Middle frontal gyrus (tissue), 1 donor: ENCODE data around the gene TEX22.

Experiments
- DNase-seq: peaks from one replicate; pipeline ENCODE4 v3.0.0-alpha.2; 2015; ENCODE audit warnings: low spot score; ENCODE audit errors: extremely low spot score

TEX22 gene

DNA sequence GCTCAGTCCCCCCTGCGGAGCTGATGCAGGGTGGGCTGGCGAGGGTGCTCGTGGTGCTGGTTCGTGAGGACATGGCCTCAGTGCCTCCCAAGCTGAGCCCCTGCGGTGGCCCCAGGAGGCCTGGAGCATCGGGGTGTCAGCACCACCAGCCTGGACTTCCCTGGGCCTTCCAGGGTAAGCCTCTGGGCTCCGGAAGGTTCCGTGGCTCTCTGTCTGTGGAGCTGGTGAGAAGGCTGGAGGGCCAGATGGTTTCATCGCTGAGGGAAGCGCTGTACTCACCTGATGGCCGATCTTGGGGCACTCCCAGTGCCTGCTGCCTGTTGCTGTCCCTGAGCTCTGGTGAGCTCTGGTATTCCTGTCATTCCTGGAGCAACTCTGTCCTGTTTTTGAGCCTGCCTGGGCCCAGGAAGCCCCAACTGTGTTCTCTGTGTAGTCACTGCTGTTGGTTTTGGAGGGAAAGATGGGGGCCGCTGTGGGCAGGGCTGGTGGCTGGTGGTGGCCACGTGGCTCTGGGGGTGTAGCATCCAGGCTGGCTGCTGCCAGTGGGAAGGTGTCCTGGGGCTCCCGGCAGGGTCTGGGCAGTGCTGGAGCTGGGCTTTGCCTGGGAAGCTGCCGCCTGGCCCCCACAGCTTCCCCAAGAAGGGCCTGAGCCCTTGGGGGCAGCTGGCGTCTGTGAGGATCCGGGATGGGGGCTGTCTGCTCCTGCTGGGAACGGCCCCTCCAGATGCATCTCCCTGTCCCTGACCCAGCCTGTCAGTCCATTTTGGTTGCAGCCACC is 39.6 kb downstream of the TEX22 start:
- no peak for DNase-seq

GRCh38 chr14:105439179-105439578 is 40.8 kb downstream of the TEX22 start:
- DNase-seq = no peak

DNA sequence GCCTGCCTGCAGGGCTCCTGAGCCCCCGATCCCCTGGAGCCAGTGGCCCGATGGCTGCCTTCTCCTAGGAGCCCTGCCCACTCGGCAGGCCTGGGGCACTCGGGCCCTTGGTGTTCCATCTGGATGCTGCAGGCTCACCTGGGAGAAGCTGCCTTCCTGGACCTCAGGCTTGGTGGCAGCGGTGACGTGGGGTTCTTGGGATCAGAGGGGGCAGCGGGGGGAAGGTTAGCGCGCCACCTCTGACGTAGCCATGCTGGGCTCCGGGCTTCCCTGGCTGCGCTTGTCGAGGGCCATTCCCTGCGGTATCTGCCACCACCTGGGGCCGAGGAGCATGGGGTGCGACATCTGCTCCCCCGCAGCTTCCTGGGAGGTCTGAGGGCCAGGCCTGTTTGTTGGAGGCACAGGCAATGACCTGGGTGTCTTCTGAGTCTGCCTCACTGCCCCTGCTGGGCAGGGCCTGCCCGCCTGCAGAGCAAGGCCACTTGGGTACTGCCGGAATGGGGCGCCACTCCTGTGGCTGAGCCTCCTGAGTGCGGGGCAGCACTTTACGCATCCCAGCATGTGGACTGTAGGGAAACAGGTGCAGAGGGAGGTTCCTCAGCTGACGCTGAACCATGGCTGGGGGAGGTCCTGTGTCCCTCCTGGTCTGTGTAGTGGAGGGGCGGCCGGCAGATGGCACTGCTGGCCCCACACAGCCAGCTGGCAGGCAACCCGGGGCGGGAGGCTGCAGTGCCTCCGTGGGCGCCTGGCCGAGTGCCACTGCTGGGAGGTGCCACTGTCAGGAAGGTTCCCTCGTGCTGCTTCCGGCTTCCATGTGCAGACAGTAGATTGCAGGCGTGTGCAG is 41.6 kb downstream of the TEX22 start:
- DNase-seq = no peak

DNA sequence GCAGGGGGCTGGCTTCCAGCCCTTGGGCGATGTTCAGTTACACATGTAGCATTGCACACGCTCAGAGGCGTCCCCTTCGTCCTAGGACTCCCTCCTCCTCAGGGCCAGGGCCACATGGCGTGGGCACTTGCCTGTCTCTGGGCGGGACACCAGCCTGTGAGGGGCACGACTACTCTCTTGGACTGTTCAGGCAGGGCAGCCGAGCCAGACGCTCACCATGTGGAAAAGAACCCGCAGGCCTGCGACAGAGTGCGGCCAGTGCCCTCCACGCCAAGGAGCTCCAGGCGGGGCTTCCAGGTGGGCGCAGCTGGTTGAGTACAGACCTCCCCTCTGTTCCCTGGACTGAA is 42.2 kb downstream of the TEX22 start:
- no peak for DNase-seq

DNA sequence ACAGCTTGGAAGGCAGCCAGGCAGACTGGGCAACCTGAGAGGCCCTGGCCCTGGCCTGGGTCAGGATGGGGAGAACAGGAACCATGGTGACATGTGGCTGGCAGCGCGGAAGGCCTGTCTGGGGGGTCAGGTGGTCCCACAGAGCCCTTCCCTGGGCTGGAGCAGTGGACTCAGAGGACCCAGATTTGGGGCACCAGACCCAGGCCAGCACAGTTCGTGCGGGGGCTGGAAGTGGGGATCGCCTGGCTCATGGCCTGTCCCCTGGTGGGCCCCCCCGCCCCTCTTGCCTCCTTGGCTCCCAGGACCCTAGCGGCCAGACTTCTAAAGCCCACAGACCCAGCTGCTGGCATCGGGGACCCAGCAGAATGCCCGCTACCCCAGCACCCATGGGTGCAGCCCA is 42.7 kb downstream of the TEX22 start:
- no peak for DNase-seq

DNA sequence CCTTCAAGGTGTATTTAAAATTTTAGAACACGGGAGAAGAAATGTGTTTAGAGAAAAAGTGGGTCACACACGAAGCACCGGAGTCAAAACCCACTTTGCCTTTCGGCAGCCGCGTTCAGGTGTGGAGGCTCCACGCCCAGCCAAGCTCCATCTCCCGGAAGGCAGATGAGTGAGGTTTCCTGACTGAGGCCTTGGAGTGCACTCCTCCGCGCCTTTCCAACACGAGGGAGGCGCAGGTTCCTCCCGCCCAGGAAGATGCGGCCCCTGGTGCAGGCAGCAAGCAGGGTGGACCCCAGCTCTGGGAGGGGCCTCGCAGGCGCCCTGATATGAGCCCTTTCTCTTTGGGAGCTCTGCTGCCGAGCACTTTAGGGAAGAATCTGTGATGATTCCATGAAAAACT is 43.8 kb downstream of the TEX22 start:
- DNase-seq = no peak

DNA sequence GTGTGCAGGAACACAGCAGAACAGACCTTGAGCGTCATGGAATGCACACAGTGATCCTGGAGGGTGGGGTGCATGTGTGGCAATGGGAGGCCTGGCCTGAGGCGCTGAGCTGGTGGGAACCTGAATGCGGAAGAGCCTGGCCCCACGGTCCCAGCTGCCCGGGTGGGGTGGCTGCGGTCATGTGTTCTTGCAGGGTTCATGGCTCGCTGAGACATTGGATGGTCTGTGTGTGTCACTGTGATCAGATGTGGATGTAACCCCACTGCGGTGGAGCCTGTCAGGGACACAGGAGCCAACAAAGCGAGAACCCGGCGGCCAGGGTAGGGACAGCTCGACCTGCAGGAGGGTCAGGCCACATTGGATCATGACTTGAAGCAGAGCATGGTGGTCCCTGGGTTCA is 44.5 kb downstream of the TEX22 start:
- DNase-seq = no peak

- no peak for DNase-seq
Measured at GRCh38 chr14:105444859-105445258, 46.5 kb downstream of the TEX22 start.

- no peak for DNase-seq
Measured at GRCh38 chr14:105445290-105445689, 47.0 kb downstream of the TEX22 start.

DNA sequence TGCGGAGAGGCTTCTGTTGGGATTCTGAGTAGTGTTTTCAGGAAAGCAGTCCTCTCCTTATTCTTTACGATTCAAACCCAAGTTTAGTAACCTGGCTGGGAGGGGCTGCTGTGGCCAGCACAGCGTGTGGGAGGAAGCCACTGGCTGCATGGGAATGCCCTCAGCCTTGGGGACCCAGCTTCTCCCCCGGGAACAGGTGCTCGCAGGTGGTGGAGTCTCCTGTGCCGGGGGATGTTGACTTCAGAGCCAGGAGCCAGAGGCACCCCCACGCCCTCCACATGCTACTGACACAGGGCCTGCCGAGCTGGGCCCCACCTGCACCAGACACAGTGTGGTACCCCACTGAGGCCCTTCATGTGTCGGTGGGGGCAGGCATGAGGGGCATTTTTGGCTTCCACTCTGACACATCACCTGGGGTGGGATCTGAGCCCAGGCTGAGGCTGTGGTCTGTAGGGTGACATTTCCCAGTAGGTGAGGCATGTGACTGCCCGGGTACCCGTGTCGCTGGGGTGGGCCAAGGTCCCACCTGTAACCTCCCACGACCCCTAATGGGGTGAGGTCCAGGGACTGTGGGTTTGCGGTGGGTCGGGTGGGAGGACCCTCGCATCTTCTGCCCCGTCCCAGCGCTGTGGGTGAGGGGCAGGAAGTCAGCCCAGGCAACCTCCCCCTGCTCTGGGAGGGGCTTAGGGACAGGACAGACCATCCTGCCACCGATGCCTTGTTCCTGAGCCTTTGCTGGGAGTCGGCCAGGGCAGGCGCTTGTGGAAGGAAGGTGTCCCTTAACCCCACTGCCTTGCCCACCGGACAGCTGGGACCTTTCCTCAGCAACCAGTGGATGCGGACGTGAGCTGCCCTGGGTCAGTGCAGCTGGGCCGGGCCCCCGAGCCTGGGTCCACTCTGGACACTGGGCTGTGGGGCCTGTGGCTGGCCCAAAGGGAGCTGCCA is 47.8 kb downstream of the TEX22 start:
- DNase-seq = no peak

GRCh38 chr14:105446971-105447370 is 48.6 kb downstream of the TEX22 start:
- DNase-seq = no peak

DNA sequence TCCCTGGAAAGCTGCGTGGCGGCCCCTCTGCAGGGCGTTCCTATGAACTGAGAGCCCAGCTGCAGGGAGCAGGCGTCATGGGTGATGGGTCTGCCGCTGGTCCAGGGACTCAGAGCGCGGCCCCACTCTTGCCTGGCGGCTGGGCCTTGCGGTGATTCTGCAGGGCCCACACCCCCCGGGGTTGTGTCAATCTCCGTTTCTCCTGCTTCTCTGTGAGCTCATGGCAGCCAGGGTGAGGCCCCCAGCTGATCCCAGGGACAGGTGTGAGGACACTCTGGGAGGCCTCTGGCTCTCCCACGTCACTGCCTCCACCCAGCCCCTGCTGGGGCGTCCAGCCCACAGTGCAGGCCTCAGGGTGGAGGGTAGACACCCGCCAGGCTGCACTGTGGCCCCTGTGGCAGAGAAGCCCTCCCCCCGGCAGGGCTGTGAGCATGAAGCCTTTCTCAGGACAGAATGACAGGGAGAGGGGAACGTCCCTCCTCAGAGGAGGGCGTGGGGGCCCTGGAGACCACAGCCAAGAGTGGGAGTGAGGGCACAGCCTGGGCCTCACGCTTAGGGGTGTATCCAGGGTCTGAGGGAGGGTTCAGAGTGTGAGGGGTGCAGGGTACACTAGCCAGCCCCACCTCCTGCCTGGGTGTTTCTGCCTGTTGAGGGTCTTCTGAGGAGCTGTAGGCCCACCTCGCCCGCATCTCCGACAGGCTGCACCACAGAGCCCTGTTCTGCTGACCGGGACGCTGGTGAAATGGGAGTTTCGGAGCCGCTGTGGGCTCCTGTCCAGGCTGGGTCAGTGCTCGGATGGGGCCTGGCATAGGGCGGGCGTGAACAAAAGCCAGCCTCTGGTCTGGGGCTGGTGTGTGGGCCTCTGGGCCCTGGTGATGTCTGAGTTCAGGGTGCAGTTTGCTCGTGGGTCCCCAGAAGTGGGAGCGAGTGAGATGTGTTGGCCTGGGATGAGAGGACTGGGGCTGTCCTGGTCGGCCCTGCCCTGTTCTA is 49.6 kb downstream of the TEX22 start:
- no peak for DNase-seq

DNA sequence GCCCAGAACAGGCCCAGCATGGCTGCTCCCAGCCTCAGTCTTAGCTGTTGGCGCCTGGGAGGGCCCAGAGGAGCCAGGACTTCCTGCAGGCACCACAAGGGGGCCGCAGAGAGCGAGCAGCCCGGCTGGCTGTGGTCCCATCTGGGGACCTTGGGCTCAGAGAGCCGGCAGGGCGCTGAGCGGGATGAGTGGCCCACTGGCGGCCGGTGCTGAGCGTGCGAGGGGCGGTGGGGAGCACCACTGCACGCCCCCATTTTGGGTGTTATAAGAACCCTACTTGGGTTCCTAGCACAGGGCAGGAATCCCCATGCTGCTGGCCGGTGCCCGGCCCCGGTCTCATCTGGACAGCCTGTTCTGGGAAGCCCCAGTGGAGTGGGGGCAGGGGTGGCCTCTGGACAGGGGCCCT is 50.4 kb downstream of the TEX22 start:
- peak; percentile 66 for DNase-seq

DNA sequence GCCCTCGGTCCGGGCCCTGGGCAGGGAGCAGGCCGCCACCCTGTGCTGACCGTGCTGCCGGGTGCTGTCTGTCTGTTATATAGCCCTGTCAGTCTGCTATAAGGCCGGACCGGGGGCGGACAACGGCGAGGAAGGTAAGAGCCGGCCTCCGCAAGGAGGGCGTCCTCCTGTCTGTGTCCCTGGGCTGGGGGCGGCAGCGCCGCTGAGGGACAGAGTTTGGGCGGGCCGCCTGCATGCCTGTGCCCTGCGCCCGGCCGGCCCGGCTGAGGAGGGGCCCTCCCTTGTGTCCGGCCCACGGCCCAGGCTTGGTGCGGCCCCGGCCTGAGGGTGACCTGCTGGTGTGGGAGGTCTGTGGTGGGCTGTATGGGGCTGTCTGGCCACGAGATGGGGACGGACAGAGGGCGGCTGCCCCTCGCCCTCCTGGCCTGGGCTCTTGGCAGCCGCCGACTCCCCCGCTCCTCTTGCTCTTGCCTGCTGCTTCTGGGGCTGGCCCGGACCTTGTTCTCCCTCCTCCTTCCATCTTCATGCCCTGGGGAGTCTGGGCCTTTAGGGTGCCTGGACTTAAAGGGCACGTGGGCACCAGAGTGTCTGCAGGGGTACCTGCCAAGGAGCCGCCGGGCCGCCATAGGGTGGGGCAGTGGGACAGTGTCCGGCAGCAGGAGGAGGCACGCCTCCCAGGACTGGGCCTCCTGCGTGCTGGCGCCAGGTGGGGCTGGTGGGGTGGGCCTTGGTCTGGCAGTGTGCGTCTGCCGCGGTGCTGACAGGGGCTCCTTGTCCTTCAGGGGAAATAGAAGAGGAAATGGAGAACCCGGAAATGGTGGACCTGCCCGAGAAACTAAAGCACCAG is 51.2 kb downstream of the TEX22 start:
- DNase-seq = no peak

GRCh38 chr14:105450123-105450505 is 51.8 kb downstream of the TEX22 start:
- no peak for DNase-seq

DNA sequence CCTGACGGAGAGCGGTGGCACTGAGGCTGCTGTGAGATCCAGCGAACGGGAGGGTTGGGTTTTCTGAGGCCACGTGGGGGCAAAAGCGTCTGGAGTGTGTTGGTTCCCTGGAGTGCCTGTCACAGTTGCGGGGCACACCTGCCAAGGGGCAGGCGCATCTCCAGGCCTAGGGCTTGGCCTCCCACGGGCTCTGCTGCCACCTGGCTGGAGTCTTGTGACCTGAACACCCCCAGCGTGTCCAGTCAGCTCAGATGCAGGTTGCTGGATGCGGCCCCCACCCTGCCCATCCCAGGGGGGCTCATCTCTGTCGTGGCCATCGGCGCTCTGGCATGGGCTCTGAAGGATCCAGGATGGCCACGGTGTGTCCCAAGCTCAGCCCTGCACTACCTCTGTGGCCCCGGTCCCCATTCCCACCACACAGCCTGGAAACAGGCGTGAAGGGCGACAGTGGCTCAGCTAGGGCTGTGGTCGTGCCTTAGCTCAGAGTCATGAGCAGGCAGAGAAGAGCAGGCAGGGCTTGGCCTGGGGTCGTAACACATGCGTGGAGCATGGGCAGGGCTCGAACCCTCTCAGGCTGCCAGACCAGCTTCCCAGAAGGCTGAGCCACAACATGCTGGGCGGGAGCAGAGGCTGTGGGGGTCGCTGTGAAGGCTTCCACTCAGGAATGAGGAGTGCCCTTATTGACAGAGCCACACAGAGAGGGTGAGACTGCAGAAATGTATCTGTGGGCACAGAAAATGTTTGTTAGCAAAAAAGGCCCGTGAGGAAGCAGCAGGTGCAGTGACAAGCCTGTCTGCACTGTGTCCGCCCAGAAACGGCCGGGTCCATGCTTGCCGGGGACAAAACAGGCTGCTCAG is 52.8 kb downstream of the TEX22 start:
- no peak for DNase-seq

DNA sequence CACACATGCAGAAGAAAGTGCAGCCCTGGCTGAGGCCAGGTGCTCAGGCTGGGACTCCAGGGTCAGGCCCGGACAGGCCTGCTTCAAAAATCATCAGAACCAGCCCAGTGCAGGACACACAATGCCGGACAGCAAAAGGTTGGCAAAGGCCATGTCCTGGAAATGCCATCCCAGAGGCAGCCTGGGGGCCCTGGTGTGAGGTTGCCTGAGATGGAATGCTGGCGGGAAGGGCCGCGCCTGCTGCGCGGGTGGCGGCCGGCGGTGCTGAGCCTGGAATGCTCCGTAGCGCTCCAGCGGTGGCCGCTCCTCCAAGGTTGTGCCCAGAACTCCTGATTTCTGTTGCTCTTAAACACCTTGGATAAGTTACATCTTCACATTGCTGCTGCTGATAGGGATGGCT is 54.6 kb downstream of the TEX22 start:
- no peak for DNase-seq

DNA sequence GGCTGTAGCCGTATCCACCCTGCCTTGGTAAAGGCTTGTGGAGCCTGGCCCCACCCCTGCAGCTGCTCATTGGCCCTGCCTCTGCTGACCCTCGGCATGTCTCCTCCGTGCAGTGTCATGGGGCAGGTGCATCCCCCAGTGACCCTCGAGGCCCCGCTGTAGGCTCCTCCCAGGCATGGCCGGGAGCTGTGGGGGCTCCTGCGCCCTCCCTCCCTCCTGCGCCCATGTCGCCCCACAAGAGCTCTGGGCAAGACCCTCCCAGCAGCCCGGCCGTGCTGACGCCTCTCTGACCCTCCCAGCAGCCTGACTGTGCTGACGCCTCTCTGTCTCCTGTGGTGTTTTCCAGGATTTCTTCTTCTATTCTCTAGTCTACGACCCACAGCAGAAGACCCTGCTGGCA is 55.5 kb downstream of the TEX22 start:
- DNase-seq = no peak
